CD4-positive, alpha-beta T cell treated with Interleukin-10 for 1 hour (primary cell): ENCODE data around the gene SOX15.

Experiments
- DNase-seq: peaks from one replicate; pipeline ENCODE4 v3.0.0-alpha.2; 2020

SOX15 gene

GRCh38 chr17:7556627-7557026 lies 33.3 kb downstream of the SOX15 start:
- DNase-seq, result no peak

GRCh38 chr17:7555320-7555948 lies 34.5 kb downstream of the SOX15 start:
- no peak for DNase-seq

GRCh38 chr17:7553356-7553755 lies 36.5 kb downstream of the SOX15 start:
- DNase-seq, result no peak

- DNase-seq, result peak; percentile 59
These were observed 37.3 kb downstream of the SOX15 start for GRCh38 chr17:7552621-7553051.

- no peak for DNase-seq
These were observed 38.5 kb downstream of the SOX15 start for GRCh38 chr17:7551396-7551795.

GRCh38 chr17:7550344-7550743 lies 39.5 kb downstream of the SOX15 start:
- no peak for DNase-seq

- DNase-seq, result peak; percentile 46
These were observed 40.4 kb downstream of the SOX15 start for GRCh38 chr17:7549401-7550055.

GRCh38 chr17:7548585-7549400 lies 41.1 kb downstream of the SOX15 start, which contains the start of gene TNFSF12:
TSS of gene TNFSF12 (plus strand) at chr17:7549058. CDS start at chr17:7549154, 96 bp downstream.
- peak; percentile 62 for DNase-seq

GRCh38 chr17:7544911-7545310 lies 45.0 kb downstream of the SOX15 start:
- no peak for DNase-seq

- no peak for DNase-seq
These were observed 48.7 kb downstream of the SOX15 start for GRCh38 chr17:7541074-7541621.

GRCh38 chr17:7538891-7539545 lies 50.9 kb downstream of the SOX15 start:
- DNase-seq, result no peak
